GM19397 (cell line): ENCODE results near the gene UFD1.

ENCODE experiments used
- ATAC-seq: cut with Tn5 transposase; IDR thresholded peaks from one replicate; pipeline ENCODE4 v1.9.1; 2021; ENCODE audit warnings: mild to moderate bottlenecking, moderate library complexity; ENCODE audit not compliant: unreplicated experiment

Gene UFD1

GRCh38 chr22:19516378-19517170, 37.6 kb upstream of the UFD1 start:
- no peak for ATAC-seq

GRCh38 chr22:19515654-19516377, 36.8 kb upstream of the UFD1 start:
- ATAC-seq: no peak

GRCh38 chr22:19514831-19515565, 36.0 kb upstream of the UFD1 start:
- no peak for ATAC-seq

GRCh38 chr22:19513823-19514222, 34.8 kb upstream of the UFD1 start:
- no peak for ATAC-seq

GRCh38 chr22:19510919-19511341, 31.9 kb upstream of the UFD1 start:
- no peak for ATAC-seq

- ATAC-seq: no peak
Measured at GRCh38 chr22:19509923-19510322, 30.9 kb upstream of the UFD1 start.

- no peak for ATAC-seq
Measured at GRCh38 chr22:19509191-19509590, 30.2 kb upstream of the UFD1 start.

GRCh38 chr22:19508024-19508776, 29.2 kb upstream of the UFD1 start:
- ATAC-seq: no peak

GRCh38 chr22:19507534-19507861, 28.5 kb upstream of the UFD1 start:
- no peak for ATAC-seq

- ATAC-seq: no peak
Measured at GRCh38 chr22:19506212-19506611, 27.2 kb upstream of the UFD1 start.

GRCh38 chr22:19505735-19506126, 26.7 kb upstream of the UFD1 start:
- ATAC-seq: no peak

GRCh38 chr22:19504900-19505734, 26.1 kb upstream of the UFD1 start:
- no peak for ATAC-seq

GRCh38 chr22:19503869-19504268, 24.9 kb upstream of the UFD1 start:
- ATAC-seq: no peak

GRCh38 chr22:19503367-19503766, 24.4 kb upstream of the UFD1 start:
- ATAC-seq: no peak

- ATAC-seq: no peak
Measured at GRCh38 chr22:19501897-19502447, 23.0 kb upstream of the UFD1 start.

- ATAC-seq: no peak
Measured at GRCh38 chr22:19499880-19500242, 20.9 kb upstream of the UFD1 start.

- no peak for ATAC-seq
Measured at GRCh38 chr22:19499236-19499879, 20.4 kb upstream of the UFD1 start.

- ATAC-seq: no peak
Measured at GRCh38 chr22:19498866-19499190, 19.8 kb upstream of the UFD1 start.

GRCh38 chr22:19498154-19498865, 19.3 kb upstream of the UFD1 start:
- ATAC-seq: no peak
